ENCODE measurements around the gene ZNF598. TPM values are rescaled to one million over a fixed set of nuclear protein-coding genes. Genes with fewer than 3 reads are reported as not detected.

The ZNF598 gene
- total and polyA plus RNA-seq, 2 of the 13 experiments (the other 11 are each of a cell fraction or from before 2014, with no cell fraction given), result 13.5 to 14.2 TPM

- TF ChIP-seq ELK4 (CRISPR knock-in tag; IDR thresholded peaks at IDR 0.05; ENCODE audit: borderline replicate concordance) (no peak), ZNF557 (CRISPR knock-in tag; IDR thresholded peaks at IDR 0.05) (no peak), MXD3 (CRISPR knock-in tag; IDR thresholded peaks at IDR 0.05) (no peak), PATZ1 (CRISPR knock-in tag; IDR thresholded peaks at IDR 0.05) (peak; percentile 32; the same call in 1 of the 2 replicates), RNF2 (conservative IDR thresholded peaks at IDR 0.05; ENCODE audit: low read depth) (no peak), FOXA3 (CRISPR knock-in tag; IDR thresholded peaks at IDR 0.05) (peak; percentile 57), ZSCAN25 (CRISPR knock-in tag; IDR thresholded peaks at IDR 0.05) (no peak), TCF7 (IDR thresholded peaks at IDR 0.05; ENCODE audit: low read depth) (no peak), PPARG (CRISPR knock-in tag; conservative IDR thresholded peaks at IDR 0.05) (0 out of 2 replicates have a peak, but pooled peaks have one; percentile 43), BCL3 (CRISPR knock-in tag; IDR thresholded peaks at IDR 0.05) (no peak), ZNF414 (CRISPR knock-in tag; IDR thresholded peaks at IDR 0.05) (no peak), U2AF2 (IDR thresholded peaks at IDR 0.05; ENCODE audit: low read depth, low read length) (no peak), NRL (CRISPR knock-in tag; IDR thresholded peaks at IDR 0.05; ENCODE audit: borderline replicate concordance) (no peak), ZNF501 (CRISPR knock-in tag; IDR thresholded peaks at IDR 0.05) (no peak), ZBTB49 (CRISPR knock-in tag; IDR thresholded peaks at IDR 0.05; ENCODE audit: borderline replicate concordance) (no peak), PHF20 (CRISPR knock-in tag; IDR thresholded peaks at IDR 0.05) (no peak), PRPF4 (IDR thresholded peaks at IDR 0.05; ENCODE audit: low read depth, low read length, poor library complexity, severe bottlenecking) (no peak), HIC2 (CRISPR knock-in tag; IDR thresholded peaks at IDR 0.05; ENCODE audit: low read depth) (no peak)
Measured at GRCh38 chr16:2015117-2015946, 5.7 kb upstream of the ZNF598 start (continued).

Measured in HepG2 (cell line).